GM12865 (cell line): Measurements from ENCODE around the gene RABEPK.

Experiments used
- DNase-seq: peaks from one replicate; pipeline ENCODE4 v3.0.0; 2010; ENCODE audit warnings: low read depth
- H3K4me3 ChIP-seq: 2 replicates; pipeline ENCODE4 v1.5.1; 2011; ENCODE audit warnings: mild to moderate bottlenecking, low read depth, low read length, control low read depth
- CTCF ChIP-seq: IDR thresholded peaks from 2 replicates; pipeline ENCODE4 v1.5.1; 2011; ENCODE audit warnings: low read length, control low read depth, low read depth, inconsistent platforms; ENCODE audit not compliant: insufficient read depth; ENCODE audit errors: missing control alignments

The RABEPK gene

GRCh38 chr9:125258160-125258785 is 57.9 kb downstream of the RABEPK start:
- TF ChIP-seq CTCF = no peak
- H3K4me3 ChIP-seq = no peak overlapping the region
- DNase-seq = no peak

DNA sequence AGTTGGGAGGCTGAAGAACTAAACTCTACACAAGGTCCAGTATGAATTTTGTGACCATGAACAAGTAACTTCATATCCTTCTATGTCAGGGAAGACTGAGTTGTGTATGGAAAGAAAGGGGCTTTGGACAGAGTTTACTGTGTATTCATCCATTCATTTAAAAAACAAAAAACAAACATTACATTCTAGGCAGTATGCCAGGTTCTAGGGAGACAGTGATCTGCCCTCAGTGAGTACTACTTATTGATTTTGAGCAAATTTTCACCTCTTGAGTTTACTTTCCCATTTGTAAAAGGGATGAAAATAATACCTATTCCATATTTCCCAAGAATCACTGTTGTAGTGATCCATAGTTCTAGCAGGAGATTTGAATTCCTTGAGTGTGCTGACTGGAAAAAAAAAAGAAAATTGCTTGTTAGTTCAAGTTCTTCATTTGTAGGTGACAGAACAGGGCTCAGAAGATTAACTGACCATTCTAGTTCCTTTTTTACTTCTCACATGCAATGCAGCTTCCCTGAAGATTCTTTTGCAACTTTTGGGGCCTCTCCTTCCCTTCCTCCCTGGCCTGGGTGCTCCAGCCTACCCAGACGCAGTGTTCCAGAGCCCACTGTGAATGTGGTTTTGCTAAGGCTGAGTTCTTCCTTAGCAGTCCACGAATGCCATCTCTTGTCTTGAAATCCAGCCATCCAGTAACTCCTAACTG is 58.6 kb downstream of the RABEPK start:
- no peak for DNase-seq
- TF ChIP-seq CTCF = no peak
- no peak overlapping the region for H3K4me3 ChIP-seq

DNA sequence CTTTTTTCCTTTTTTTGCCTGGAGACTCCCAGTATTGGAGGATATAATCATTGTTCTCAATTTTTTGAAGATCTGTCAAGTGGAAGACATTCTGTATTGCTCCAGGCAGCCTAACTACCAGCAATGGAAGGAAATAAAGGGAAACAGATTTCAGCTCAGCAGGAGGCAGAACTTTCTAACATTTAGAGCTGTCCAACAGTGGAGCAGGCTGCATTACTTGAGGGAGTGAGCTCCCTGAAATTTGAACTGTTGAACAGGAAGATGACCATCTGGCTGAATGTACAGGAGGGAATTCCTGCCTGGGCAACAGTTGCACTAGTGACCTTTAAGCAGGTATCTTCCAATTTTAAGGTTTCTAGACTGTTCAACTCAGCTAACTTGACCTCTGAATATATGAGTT is 60.2 kb downstream of the RABEPK start:
- no peak for TF ChIP-seq CTCF
- H3K4me3 ChIP-seq = peak overlapping the region; percentile 96
- DNase-seq = no peak

- DNase-seq = peak; percentile 98
- H3K4me3 ChIP-seq = peak within 1 kb of the TSS; percentile 96
- peak; percentile 41 for TF ChIP-seq CTCF
Observed at GRCh38 chr9:125261501-125262293, 61.4 kb downstream of the RABEPK start, which contains the start of gene GAPVD1. TSS of gene GAPVD1 (plus strand) at chr9:125261826. CDS start at chr9:125298922, 37,096 bp downstream.

DNA sequence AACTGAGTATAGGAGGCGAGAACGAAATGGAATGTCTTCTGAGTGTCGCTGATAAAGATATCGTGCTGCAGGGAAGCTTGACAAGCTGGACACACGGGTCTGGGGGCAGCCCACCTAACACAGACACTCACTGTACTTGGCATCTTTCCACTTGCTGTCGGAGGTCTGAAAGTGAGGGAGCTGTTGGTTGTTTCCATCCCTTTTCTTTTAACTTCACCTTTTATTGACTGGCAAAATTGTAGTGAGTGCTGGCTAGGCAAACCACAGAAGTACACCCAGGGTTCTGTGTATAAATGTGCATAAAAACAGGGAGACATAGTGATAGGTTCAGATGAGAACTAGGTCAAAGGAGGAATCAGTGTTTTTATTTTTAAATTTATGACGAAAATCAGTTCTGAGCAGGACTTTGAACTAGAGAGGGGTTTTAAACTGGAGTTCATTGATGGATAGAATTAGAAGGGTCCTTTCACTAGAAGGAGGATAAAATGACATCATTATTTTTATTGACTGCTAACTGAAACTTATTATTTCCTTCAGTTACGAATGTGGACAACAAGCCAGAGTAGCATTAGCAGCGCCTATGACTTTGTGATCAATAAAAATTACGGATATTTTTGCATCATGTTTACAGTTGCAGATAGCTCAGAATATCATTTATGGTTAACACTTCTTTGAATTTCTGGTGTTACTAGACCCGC is 62.1 kb downstream of the RABEPK start:
- DNase-seq = peak; percentile 21
- TF ChIP-seq CTCF = no peak
- peak overlapping the region; percentile 96 for H3K4me3 ChIP-seq

DNA sequence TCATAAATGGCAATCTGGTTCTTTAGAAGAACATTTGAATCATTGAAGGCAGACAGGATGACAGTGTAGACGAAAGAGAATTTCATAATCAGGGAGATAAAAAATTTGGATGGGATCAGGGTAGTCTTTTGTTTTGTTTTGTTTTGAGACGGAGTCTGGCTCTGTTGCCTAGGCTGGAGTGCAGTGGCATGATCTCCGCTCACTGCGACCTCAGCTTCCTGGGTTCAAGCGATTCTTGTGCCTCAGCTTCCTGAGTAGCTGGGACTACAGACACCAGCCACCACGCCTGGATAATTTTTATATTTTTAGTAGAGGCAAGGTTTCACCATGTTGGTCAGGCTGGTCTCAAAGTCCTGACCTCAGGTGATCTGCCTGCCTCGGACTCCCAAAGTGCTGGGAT is 63.7 kb downstream of the RABEPK start:
- peak; percentile 55 for DNase-seq
- H3K4me3 ChIP-seq = peak overlapping the region; percentile 24
